A673 (cell line): Measurements from ENCODE around the gene EFCAB11. TPM values are rescaled to one million over a fixed set of nuclear protein-coding genes. Genes with fewer than 3 reads are reported as not detected.
A peak's percentile ranks its signal among the peaks of the same experiment; 100 is the strongest.

Experiments
- BruUV-seq: library from RNA; stranded (reverse); fragments of 400-500 nt; replicated peaks from 2 replicates; lab custom pipeline; 2021; lab: Mats Ljungman, UMichigan
- CTCF ChIA-PET: fragments of 300-600 bp; sonication (Branson Sonifier 250); formaldehyde crosslinking; loops from one replicate; lab custom pipeline; 2022; ENCODE audit warnings: antibody characterized with exemption; lab: Charles Lee
- POLR2A ChIA-PET: fragments of 300-600 bp; sonication (Branson Sonifier 250); formaldehyde crosslinking; loops from one replicate; lab custom pipeline; 2022; ENCODE audit warnings: antibody characterized with exemption; ENCODE audit not compliant: low non-redundant PET; lab: Charles Lee
- DNase-seq: peaks from one replicate; pipeline ENCODE4 v3.0.0-alpha.2; 2015; ENCODE audit warnings: low spot score
- H3K27ac ChIP-seq: fragments of 200-600 bp; sonication (generic); 2 replicates; pipeline ENCODE4 v1.5.1; 2016; ENCODE audit warnings: mixed run types, low read depth, mild to moderate bottlenecking, mixed read lengths, antibody characterized with exemption, low read length; ENCODE audit not compliant: poor library complexity, severe bottlenecking
- H3K27me3 ChIP-seq: fragments of 200-600 bp; sonication (generic); replicated peaks from 2 replicates; pipeline ENCODE4 v1.6.1; 2017; ENCODE audit warnings: mixed run types, low read depth, mild to moderate bottlenecking, mixed read lengths, antibody characterized with exemption, low read length; ENCODE audit not compliant: insufficient read depth, poor library complexity
- H3K36me3 ChIP-seq: fragments of 200-600 bp; sonication (generic); 2 replicates; pipeline ENCODE4 v1.6.1; 2016; ENCODE audit warnings: mixed run types, mild to moderate bottlenecking, mixed read lengths, antibody characterized with exemption, low read length; ENCODE audit not compliant: insufficient read depth, poor library complexity, severe bottlenecking
- H3K4me1 ChIP-seq: fragments of 200-600 bp; sonication (generic); 2 replicates; pipeline ENCODE4 v1.6.1; 2017; ENCODE audit warnings: mixed run types, mild to moderate bottlenecking, mixed read lengths, antibody characterized with exemption, low read length; ENCODE audit not compliant: insufficient read depth, poor library complexity, severe bottlenecking
- H3K4me3 ChIP-seq: fragments of 200-600 bp; sonication (generic); 2 replicates; pipeline ENCODE4 v1.5.1; 2016; ENCODE audit warnings: low read depth, mixed run types, mild to moderate bottlenecking, mixed read lengths, low read length; ENCODE audit not compliant: poor library complexity, severe bottlenecking
- H3K9me3 ChIP-seq: fragments of 200-600 bp; sonication (generic); 2 replicates; pipeline ENCODE4 v1.6.1; 2016; ENCODE audit warnings: mixed run types, low read depth, mild to moderate bottlenecking, mixed read lengths, antibody characterized with exemption, low read length; ENCODE audit not compliant: poor library complexity, severe bottlenecking
- CTCF ChIP-seq: fragments of 300-800, 200-600 bp; sonication (generic); conservative IDR thresholded peaks from 2 replicates; pipeline ENCODE4 v1.5.1; 2017; ENCODE audit warnings: low read depth, mild to moderate bottlenecking, antibody characterized with exemption, low read length, moderate library complexity, mixed read lengths
- EZH2 ChIP-seq: fragments of 200-600 bp; sonication (generic); IDR thresholded peaks from 2 replicates; pipeline ENCODE4 v1.6.1; 2017; ENCODE audit warnings: borderline replicate concordance, low read depth, mild to moderate bottlenecking, mixed read lengths, antibody characterized with exemption, low read length; ENCODE audit not compliant: poor library complexity, severe bottlenecking
- intact Hi-C: fragments of 100-400 bp; cut with micrococcal nuclease; formaldehyde crosslinking; loops from one replicate; pipeline ENCODE4 v1.10.0; 2022; ENCODE audit not compliant: unreplicated experiment
- total RNA-seq: library from RNA; stranded (reverse); gene quantifications from 2 replicates; pipeline ENCODE4 v1.2.3, GENCODE V29; 2021

The EFCAB11 gene
- total RNA-seq, 1 experiment from 2014 or later = 8.4 TPM

- BruUV-seq = no TSS peak
- peak; percentile 78 for DNase-seq
- H3K36me3 ChIP-seq = no peaks in the 10 kb centered on the region
- CTCF ChIA-PET = no interaction called here
- no peaks in the 10 kb centered on the region for H3K9me3 ChIP-seq
- H3K4me3 ChIP-seq = no peak overlapping the region
- POLR2A ChIA-PET = no interaction called here
- H3K4me1 ChIP-seq = peaks cover 14% of the 10 kb centered on the region
- TF ChIP-seq CTCF (no peak), EZH2 (no peak)
- H3K27me3 ChIP-seq = no peaks in the 10 kb centered on the region
- intact Hi-C loops = no loop called here
- H3K27ac ChIP-seq = no peak overlapping the region
Observed at GRCh38 chr14:89775151-89775550, 179.4 kb downstream of the EFCAB11 start.

- TF ChIP-seq CTCF (no peak), EZH2 (no peak)
- CTCF ChIA-PET = no interaction called here
- POLR2A ChIA-PET = no interaction called here
- Histone ChIP-seq H3K9me3 (no peaks in the 10 kb centered on the region), H3K4me3 (no peak overlapping the region), H3K27me3 (no peaks in the 10 kb centered on the region), H3K4me1 (peaks cover 14% of the 10 kb centered on the region), H3K27ac (no peak overlapping the region), H3K36me3 (no peaks in the 10 kb centered on the region)
- DNase-seq = no peak
- no TSS peak for BruUV-seq
- intact Hi-C loops = no loop called here
Observed at GRCh38 chr14:89773644-89774316, 180.8 kb downstream of the EFCAB11 start.

- POLR2A ChIA-PET = no interaction called here
Observed at GRCh38 chr14:89773151-89773550, 181.4 kb downstream of the EFCAB11 start.

More at GRCh38 chr14:89773151-89773550, 181.4 kb downstream of the EFCAB11 start:
- CTCF ChIA-PET = no interaction called here
- BruUV-seq = no TSS peak
- TF ChIP-seq EZH2 (no peak), CTCF (no peak)
- Histone ChIP-seq H3K4me3 (no peak overlapping the region), H3K9me3 (no peaks in the 10 kb centered on the region), H3K27me3 (no peaks in the 10 kb centered on the region), H3K4me1 (peaks cover 14% of the 10 kb centered on the region), H3K36me3 (no peaks in the 10 kb centered on the region), H3K27ac (no peak overlapping the region)
- DNase-seq = no peak
- intact Hi-C loops = no loop called here
